ENCODE results near the gene GPR34.

DNA sequence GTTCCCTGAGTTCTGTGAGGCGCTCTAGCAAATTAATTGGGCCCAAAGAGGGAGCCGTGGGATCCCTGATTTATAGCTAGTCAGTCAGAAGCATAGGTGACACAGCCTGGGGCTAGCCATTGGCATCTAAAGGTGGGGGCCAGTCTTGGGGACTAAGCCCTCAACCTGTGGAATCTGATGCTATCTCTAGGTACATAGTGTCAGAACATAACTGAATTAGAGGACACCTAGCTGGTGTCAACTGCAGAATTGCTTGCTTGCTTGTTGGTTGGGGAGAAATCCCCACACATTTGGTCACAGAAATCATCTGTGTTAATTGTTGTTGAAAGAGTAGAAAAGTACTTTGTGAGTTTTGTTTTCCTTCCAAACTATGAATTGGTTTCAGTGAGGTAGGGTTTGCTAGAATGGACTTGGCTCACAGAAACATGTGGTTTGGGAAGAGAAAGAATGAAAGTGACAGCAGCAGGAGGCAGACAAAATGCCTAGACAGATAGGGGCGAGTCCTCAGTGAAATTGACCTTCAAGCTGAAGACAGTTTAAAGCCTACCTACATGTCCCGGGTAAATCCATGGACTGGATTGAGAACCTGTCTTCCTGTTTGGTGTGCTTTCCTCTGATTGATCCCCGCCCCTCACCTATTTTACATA lies 22.4 kb downstream of the GPR34 start:
- TF ChIP-seq, protein P1, sequence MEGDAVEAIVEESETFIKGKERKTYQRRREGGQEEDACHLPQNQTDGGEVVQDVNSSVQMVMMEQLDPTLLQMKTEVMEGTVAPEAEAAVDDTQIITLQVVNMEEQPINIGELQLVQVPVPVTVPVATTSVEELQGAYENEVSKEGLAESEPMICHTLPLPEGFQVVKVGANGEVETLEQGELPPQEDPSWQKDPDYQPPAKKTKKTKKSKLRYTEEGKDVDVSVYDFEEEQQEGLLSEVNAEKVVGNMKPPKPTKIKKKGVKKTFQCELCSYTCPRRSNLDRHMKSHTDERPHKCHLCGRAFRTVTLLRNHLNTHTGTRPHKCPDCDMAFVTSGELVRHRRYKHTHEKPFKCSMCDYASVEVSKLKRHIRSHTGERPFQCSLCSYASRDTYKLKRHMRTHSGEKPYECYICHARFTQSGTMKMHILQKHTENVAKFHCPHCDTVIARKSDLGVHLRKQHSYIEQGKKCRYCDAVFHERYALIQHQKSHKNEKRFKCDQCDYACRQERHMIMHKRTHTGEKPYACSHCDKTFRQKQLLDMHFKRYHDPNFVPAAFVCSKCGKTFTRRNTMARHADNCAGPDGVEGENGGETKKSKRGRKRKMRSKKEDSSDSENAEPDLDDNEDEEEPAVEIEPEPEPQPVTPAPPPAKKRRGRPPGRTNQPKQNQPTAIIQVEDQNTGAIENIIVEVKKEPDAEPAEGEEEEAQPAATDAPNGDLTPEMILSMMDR (IDR thresholded peaks at IDR 0.05): no peak
- TF ChIP-seq POLR2A (IDR thresholded peaks at IDR 0.05) (no peak), POLR2AphosphoS5 (IDR thresholded peaks at IDR 0.05) (no peak)

All from prostate gland (tissue), 2 donors.